Amniotic stem cell (primary cell): ENCODE results near the gene HOXC9.
"Not testable (repeated sequence)": the region's sequence is repeated elsewhere in the genome, so short reads cannot be mapped to it uniquely, and the experiment has no call there.

Experiments
- DNase-seq: peaks from one replicate; lab custom pipeline; 2025; lab: John Stamatoyannopoulos, UW

Gene HOXC9

GRCh38 chr12:54040148-54040494 lies 40.2 kb downstream of the HOXC9 start:
- DNase-seq: no peak

- no peak for DNase-seq
Measured at GRCh38 chr12:54040648-54041047, 40.7 kb downstream of the HOXC9 start.

GRCh38 chr12:54041097-54041690 lies 41.2 kb downstream of the HOXC9 start:
- no peak for DNase-seq

GRCh38 chr12:54042033-54042432 lies 42.1 kb downstream of the HOXC9 start:
- not testable (repeated sequence) for DNase-seq

GRCh38 chr12:54042970-54043853 lies 43.3 kb downstream of the HOXC9 start:
- DNase-seq: no peak

GRCh38 chr12:54044425-54045103 lies 44.6 kb downstream of the HOXC9 start:
- DNase-seq: no peak

GRCh38 chr12:54045401-54045800 lies 45.4 kb downstream of the HOXC9 start:
- DNase-seq: no peak

GRCh38 chr12:54045868-54046521 lies 46.0 kb downstream of the HOXC9 start:
- no peak for DNase-seq

GRCh38 chr12:54046809-54047159 lies 46.8 kb downstream of the HOXC9 start:
- no peak for DNase-seq

GRCh38 chr12:54047160-54047963 lies 47.4 kb downstream of the HOXC9 start:
- no peak for DNase-seq

- no peak for DNase-seq
Measured at GRCh38 chr12:54047964-54048303, 48.0 kb downstream of the HOXC9 start.

GRCh38 chr12:54048406-54049093 lies 48.6 kb downstream of the HOXC9 start:
- DNase-seq: no peak

GRCh38 chr12:54049108-54049507 lies 49.1 kb downstream of the HOXC9 start:
- no peak for DNase-seq

- DNase-seq: no peak
Measured at GRCh38 chr12:54050482-54050810, 50.5 kb downstream of the HOXC9 start.

GRCh38 chr12:54051026-54051842 lies 51.3 kb downstream of the HOXC9 start:
- DNase-seq: no peak

- DNase-seq: no peak
Measured at GRCh38 chr12:54051874-54052437, 52.0 kb downstream of the HOXC9 start.

- no peak for DNase-seq
Measured at GRCh38 chr12:54052438-54053002, 52.6 kb downstream of the HOXC9 start.
